GM11168 (cell line): Measurements from ENCODE around the gene EPHA6.
"Not testable (repeated sequence)": the region's sequence is repeated elsewhere in the genome, so short reads cannot be mapped to it uniquely, and the experiment has no call there.

Experiments
- in situ Hi-C: fragments of 300-500 bp; cut with MboI; formaldehyde crosslinking; loops from one replicate; pipeline ENCODE4 v1.12.0; 2022; ENCODE audit warnings: low sequenced_read_pairs; ENCODE audit not compliant: unreplicated experiment

Gene EPHA6

GRCh38 chr3:97257942-97258697, 443.7 kb downstream of the EPHA6 start:
- in situ Hi-C loops, result no loop called here

GRCh38 chr3:97259263-97259662, 444.9 kb downstream of the EPHA6 start:
- in situ Hi-C loops, result no loop called here

DNA sequence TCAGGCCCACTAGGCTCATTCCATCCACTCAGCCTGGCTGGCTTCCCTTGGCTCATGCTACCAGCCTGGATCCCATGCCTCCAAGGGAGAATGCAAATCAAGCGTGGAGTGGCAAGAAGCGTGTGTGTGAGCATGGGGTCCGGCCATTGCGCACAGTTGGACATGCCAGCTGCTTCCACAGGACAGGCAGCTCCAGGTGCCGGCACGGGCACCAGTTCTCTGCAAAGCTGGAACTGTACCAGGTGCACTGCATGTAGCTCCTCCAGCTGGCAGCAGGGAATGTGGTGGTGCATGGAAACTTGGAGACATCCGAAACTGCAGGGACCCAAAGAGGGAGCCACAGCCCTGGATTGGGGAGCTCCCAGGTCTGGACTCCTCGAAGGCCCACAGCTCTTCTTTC, 449.8 kb downstream of the EPHA6 start:
- in situ Hi-C loops, result no loop called here

- in situ Hi-C loops, result no loop called here
These were observed 451.0 kb downstream of the EPHA6 start for GRCh38 chr3:97265237-97266005.

DNA sequence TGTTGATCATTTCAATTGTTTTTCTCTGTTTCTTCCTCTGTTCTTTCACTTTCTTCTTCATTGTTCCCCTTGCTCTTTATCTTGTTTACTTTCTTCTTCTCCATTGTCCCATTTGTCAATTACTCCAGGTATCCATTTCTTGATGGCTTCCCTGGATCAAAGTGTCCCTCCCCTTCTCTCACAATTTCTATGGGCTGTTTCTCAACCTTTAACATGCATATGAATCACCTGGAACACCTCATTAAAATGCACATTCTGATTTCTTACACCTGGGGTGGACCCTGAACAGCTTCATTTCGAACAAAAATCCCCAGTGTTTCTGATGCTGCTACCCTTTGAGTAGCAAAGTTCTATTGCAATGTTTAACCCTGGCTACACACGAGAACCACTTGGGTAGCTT, 454.8 kb downstream of the EPHA6 start:
- in situ Hi-C loops, result no loop called here

- in situ Hi-C loops, result not testable (repeated sequence)
These were observed 462.6 kb downstream of the EPHA6 start for GRCh38 chr3:97276879-97277550.

DNA sequence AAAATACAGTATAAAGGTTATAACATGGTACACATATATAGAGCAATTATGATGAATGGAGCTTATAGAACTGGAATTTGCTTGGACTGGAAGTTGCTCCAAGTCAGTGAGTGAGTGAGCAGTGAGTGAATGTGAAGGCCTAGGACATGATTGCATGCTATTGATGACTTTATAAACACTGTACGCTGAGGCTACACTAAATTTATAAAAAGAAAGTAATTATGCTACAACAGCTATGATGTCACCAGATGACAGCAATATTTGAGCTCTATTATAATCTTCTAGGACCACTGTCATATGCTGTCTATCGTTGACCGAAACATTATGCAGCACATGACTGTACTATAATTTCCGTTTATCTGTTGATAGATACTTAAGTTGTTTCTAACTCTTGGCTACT, 463.3 kb downstream of the EPHA6 start:
- in situ Hi-C loops, result no loop called here

- in situ Hi-C loops, result no loop called here
These were observed 464.1 kb downstream of the EPHA6 start for GRCh38 chr3:97278506-97278905.

DNA sequence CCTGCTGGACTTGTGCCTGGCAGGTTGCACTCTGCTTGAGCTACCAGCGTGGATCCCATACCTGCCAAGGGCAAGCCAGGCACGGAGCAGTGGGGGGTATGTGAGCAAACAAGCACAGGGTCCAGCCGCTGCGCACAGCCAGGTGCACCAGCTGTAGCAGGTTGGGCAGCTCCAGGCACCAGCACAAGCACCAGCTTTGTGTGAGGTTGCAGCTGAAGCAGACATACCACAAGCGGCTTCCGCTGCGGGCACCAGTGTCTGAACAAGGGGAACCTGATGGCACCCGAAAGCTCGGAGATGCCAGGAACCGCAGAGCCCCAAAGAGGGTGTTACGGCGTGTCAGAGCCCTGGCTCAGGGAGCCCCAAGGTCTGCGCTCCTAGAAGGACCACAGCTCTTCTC, 477.5 kb downstream of the EPHA6 start:
- in situ Hi-C loops, result no loop called here

- in situ Hi-C loops, result no loop called here
These were observed 479.3 kb downstream of the EPHA6 start for GRCh38 chr3:97293596-97294131.

- in situ Hi-C loops, result no loop called here
These were observed 482.6 kb downstream of the EPHA6 start for GRCh38 chr3:97297032-97297431.

DNA sequence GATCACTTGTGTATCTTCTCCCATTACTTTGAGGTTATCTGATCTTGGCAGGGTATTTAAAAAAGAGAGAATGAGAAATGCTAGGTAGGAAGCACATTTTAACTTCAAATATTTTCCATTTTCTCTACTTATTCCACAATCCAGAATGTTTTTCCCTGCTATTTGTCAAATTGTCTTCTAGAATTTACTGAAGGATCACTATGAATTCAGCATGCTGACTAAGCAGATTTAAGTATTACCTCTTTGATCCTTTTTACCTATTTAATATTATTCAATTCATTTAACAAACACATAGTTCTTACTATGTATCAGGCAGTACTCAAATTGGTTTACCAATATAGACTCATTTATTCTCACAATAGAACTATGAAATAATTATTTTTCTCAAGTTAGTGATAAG, 486.7 kb downstream of the EPHA6 start:
- in situ Hi-C loops, result no loop called here

DNA sequence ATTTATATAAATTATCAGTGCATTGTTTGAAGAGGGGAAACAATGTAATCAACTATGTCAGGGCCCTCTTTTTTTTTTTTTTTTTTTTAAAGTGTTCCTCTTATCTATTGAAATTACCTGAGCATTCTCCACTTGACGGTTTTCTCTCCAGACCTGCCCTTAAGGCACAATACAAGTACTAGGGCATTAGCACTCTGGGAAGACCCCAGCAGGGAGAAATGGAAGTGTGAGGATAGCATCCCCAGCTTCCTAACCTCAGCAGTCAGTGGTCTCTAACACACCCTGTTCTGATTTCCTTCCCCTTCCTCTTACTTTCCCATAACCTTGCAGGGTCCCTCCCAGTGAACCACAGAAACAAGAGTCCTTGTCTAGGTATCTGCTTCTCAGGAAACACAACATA, 491.8 kb downstream of the EPHA6 start:
- in situ Hi-C loops, result no loop called here

- in situ Hi-C loops, result no loop called here
These were observed 524.0 kb downstream of the EPHA6 start for GRCh38 chr3:97338375-97338774.

- in situ Hi-C loops, result no loop called here
These were observed 526.5 kb downstream of the EPHA6 start for GRCh38 chr3:97340940-97341339.

GRCh38 chr3:97347780-97348179, 533.4 kb downstream of the EPHA6 start:
- in situ Hi-C loops, result no loop called here

DNA sequence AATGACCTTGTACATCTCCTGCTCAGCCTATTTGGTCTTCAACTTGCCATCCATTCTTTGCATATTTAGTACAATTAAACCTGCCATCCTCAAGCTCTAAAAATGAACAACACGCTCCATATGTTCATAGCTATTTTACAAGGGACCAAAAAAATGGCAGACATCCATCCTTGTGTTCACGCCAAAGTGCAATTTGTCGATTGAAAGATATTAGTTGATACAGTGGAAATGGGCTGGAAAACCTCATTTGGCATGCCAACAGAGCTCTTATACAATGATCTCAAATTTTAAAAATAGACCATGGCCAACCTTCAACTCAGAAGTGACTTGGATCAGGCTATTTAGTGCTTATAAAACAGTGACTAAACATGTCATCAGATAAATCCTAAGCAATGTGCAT, 536.6 kb downstream of the EPHA6 start:
- in situ Hi-C loops, result no loop called here

GRCh38 chr3:97353176-97353575, 538.8 kb downstream of the EPHA6 start:
- in situ Hi-C loops, result no loop called here

GRCh38 chr3:97359977-97360376, 545.6 kb downstream of the EPHA6 start:
- in situ Hi-C loops, result no loop called here

DNA sequence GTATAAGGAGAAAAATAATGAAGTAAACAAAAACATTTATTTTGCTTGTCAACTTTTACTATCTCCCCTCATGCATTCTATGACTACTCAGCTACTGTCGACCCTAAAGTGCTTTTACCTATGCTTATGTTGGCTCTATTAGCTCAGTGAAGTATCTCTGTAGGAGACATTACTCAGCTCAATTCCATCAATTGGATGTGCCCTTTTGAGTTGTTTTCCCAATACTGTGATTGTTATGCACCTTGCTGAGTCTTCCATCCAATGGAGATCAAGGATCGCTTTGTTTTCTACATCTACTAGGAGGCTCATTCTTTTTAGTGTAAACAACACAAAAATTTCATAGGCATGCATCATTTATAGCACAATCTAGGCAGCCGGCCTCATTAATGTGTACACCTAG, 546.4 kb downstream of the EPHA6 start:
- in situ Hi-C loops, result no loop called here

DNA sequence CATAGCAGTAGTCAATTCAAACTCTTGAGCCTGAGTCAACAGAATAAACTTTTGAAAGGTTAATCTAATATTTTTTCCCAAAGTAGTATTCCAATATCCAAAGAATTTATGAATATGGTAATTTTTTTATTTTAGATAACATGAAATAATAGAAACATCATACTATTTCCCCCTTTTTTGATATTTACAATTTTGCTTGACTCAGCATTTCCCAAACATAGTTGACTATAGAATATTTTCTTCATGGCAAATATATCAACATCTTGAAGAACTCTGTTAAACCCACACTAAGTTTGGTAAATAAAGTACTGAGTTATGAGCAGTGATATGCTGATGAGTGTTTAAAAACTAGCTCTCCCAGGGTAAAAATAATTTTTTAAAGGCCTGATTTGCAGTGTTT, 570.2 kb downstream of the EPHA6 start:
- in situ Hi-C loops, result no loop called here
